Neural crest cell (in vitro differentiated cells): ENCODE results near the gene VDR. TPM values are rescaled to one million over a fixed set of nuclear protein-coding genes. Genes with fewer than 3 reads are reported as not detected.

ENCODE experiments used
- DNase-seq: peaks from one replicate; pipeline ENCODE4 v3.0.0; 2021; ENCODE audit warnings: low read depth, mixed read lengths, low spot score
- H3K27ac Mint-ChIP-seq: one replicate; pipeline ENCODE4 v1.8.0; 2021; ENCODE audit warnings: mild to moderate bottlenecking, mixed read lengths; ENCODE audit not compliant: unreplicated experiment
- H3K27me3 Mint-ChIP-seq: 2 replicates; pipeline ENCODE4 v1.8.0; 2021; ENCODE audit warnings: low read depth, mild to moderate bottlenecking, mixed read lengths
- H3K36me3 Mint-ChIP-seq: 2 replicates; pipeline ENCODE4 v1.8.0; 2021; ENCODE audit warnings: low read depth, mild to moderate bottlenecking, mixed read lengths
- H3K4me1 Mint-ChIP-seq: 2 replicates; pipeline ENCODE4 v1.8.0; 2021; ENCODE audit warnings: mixed read lengths
- H3K4me3 Mint-ChIP-seq: one replicate; pipeline ENCODE4 v1.8.0; 2021; ENCODE audit warnings: mild to moderate bottlenecking, mixed read lengths
- H3K9me3 Mint-ChIP-seq: 2 replicates; pipeline ENCODE4 v1.8.0; 2021; ENCODE audit warnings: mixed read lengths
- total RNA-seq: library from RNA; stranded (reverse); gene quantifications from 2 replicates; pipeline ENCODE4 v1.2.1, GENCODE V29; 2021
- TF ChIP-seq, protein P1 (sequence below): fragments of 200-600 bp; sonication (generic); conservative IDR thresholded peaks from 2 replicates; pipeline ENCODE4 v1.5.0; 2021; ENCODE audit warnings: antibody characterized with exemption, mild to moderate bottlenecking

Gene VDR
- total RNA-seq, 1 donor from 2014 or later: not detected

DNA sequence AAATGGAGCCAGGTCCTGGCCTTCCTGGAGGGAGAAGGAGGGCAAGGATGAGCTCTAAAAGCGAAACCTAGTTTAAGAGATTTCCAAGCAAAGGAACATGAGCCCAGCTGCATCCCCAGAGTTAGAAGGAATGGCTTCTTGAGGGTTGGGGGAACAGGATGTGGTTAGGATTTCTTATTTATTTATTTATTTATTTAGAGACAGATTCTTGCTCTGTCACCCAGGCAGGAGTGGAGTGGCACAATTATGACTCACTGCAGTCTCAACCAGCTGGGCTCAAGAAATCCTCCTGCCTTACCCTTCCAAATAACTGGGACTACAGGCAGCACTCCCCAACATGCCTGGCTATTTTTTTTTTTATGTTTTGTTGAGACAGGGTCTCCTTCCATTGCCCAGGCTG lies 33.3 kb upstream of the VDR start:
- TF ChIP-seq, protein P1, sequence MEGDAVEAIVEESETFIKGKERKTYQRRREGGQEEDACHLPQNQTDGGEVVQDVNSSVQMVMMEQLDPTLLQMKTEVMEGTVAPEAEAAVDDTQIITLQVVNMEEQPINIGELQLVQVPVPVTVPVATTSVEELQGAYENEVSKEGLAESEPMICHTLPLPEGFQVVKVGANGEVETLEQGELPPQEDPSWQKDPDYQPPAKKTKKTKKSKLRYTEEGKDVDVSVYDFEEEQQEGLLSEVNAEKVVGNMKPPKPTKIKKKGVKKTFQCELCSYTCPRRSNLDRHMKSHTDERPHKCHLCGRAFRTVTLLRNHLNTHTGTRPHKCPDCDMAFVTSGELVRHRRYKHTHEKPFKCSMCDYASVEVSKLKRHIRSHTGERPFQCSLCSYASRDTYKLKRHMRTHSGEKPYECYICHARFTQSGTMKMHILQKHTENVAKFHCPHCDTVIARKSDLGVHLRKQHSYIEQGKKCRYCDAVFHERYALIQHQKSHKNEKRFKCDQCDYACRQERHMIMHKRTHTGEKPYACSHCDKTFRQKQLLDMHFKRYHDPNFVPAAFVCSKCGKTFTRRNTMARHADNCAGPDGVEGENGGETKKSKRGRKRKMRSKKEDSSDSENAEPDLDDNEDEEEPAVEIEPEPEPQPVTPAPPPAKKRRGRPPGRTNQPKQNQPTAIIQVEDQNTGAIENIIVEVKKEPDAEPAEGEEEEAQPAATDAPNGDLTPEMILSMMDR: no peak
- no peak for DNase-seq
- Mint-ChIP-seq H3K9me3 (no peaks in the 10 kb centered on the region), H3K27me3 (peaks cover 5% of the 10 kb centered on the region), H3K27ac (no peak overlapping the region), H3K36me3 (no peaks in the 10 kb centered on the region), H3K4me3 (no peak overlapping the region), H3K4me1 (no peaks in the 10 kb centered on the region)

DNA sequence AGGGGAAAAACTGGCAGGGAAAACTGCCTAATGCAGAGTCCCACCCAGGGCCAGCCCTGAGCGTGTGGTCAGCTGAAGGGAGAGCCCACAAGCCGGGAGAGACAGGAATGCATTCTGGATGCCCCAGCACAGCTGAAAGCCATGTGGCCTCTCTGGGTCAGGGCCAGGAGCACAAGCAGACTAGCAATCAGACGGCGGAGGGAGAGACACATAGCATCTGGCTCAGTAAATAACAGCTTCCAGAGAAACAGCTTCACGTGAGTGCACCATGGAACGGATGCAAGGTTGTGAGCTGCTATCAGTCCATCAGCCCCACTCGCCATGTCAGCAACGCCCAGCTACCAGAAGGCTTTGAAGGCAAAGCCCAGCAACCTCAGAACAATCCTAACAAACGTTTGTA lies 30.4 kb upstream of the VDR start:
- Mint-ChIP-seq H3K4me3 (no peak overlapping the region), H3K27me3 (peaks cover 9% of the 10 kb centered on the region), H3K27ac (no peak overlapping the region), H3K36me3 (no peaks in the 10 kb centered on the region), H3K4me1 (no peaks in the 10 kb centered on the region), H3K9me3 (no peaks in the 10 kb centered on the region)
- no peak for DNase-seq
- TF ChIP-seq, protein P1: no peak

DNA sequence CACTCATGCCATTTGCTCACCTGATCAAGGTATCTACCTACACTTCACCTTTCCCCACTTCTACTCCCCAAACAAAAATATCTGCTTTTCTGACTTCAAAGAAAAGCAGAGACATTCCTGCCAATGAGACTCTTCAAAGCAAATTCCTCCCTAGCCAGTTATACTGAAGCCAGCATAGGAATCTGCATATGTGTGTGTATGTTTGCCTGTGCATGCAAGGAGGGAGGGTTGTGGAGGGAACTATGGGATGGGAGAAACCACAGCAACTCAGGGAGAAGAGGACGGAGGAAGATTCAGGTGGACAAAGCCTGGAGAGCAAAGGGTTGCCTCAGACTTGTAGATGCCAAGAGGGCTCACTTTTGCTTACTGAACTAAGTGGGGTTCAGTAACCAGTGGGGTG lies 26.4 kb upstream of the VDR start:
- DNase-seq: no peak
- Mint-ChIP-seq H3K4me3 (no peak overlapping the region), H3K9me3 (no peaks in the 10 kb centered on the region), H3K4me1 (no peaks in the 10 kb centered on the region), H3K27me3 (peaks cover 12% of the 10 kb centered on the region), H3K36me3 (no peaks in the 10 kb centered on the region), H3K27ac (no peak overlapping the region)
- TF ChIP-seq, protein P1: no peak

DNA sequence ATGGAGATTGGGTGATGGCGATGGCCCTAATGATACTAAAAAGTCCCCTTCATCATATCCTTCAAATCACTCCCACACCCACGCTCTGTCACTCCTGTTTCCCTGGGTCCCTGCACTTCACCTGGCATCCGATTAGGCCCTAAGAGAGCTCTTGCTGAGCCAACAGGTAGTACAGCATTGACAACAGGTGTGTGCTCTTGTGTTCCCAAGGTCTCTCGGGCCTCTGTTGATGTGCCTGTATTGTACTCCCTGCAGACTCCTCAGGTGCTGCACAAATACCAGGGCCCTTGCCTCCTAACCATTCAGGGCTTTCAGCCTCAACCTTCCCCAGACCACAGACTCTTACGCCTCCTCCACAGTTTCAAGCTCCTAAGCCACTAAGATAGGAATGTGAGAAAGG lies 25.8 kb upstream of the VDR start:
- Mint-ChIP-seq H3K27ac (no peak overlapping the region), H3K36me3 (no peaks in the 10 kb centered on the region), H3K4me1 (no peaks in the 10 kb centered on the region), H3K27me3 (peaks cover 12% of the 10 kb centered on the region), H3K9me3 (no peaks in the 10 kb centered on the region), H3K4me3 (no peak overlapping the region)
- TF ChIP-seq, protein P1: no peak
- no peak for DNase-seq

DNA sequence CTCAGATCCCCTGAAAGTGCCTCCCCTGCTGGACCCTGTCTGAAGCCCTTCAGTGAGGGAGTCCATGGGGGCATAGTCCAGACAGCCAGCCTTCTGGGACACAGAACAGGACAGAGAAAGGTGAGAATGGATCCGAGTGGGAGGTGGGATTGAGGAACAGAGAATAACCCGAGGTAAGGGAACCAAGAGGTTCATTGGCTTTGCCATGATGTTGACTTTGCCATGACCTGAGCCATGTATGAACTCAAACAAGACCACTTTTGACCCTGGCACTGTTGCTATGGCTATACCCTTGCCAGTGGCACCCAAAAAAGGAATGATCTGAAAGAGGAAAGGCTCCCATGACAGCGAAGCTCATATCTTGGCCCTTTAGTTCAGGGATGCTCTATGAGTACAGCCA lies 22.6 kb upstream of the VDR start:
- H3K27me3 Mint-ChIP-seq: peaks cover 31% of the 10 kb centered on the region
- no peaks in the 10 kb centered on the region for H3K9me3 Mint-ChIP-seq
- TF ChIP-seq, protein P1: no peak
- H3K4me1 Mint-ChIP-seq: no peaks in the 10 kb centered on the region
- no peak for DNase-seq
- no peak overlapping the region for H3K4me3 Mint-ChIP-seq
- H3K27ac Mint-ChIP-seq: no peak overlapping the region
- no peaks in the 10 kb centered on the region for H3K36me3 Mint-ChIP-seq

DNA sequence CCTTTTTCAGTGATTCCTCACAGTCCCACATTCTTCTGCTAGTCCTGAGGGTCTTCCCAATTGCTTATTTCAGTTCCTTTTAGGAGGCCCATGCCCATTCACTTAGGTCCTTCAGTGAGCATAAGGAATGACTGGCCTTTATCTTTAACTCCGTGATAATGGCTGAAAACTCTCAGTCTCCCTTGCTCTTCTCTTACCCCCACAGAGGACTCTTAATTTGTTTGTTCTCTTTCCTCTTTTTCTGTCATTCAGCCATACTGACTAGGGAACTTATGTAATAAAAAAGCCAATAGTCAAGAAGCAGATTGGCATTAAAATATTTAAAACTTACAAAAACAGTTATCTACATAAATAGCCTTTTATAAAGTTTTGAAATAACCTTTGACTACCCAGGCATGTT lies 17.1 kb upstream of the VDR start:
- no peak for DNase-seq
- H3K9me3 Mint-ChIP-seq: no peaks in the 10 kb centered on the region

More for the DNA sequence above, 17.1 kb upstream of the VDR start:
- TF ChIP-seq, protein P1: no peak
- Mint-ChIP-seq H3K4me1 (no peaks in the 10 kb centered on the region), H3K27me3 (peaks cover 42% of the 10 kb centered on the region), H3K27ac (no peak overlapping the region), H3K36me3 (no peaks in the 10 kb centered on the region), H3K4me3 (no peak overlapping the region)
